Nephron progenitor cell (in vitro differentiated cells): ENCODE measurements around the gene EXOSC2.

ENCODE experiments used
- DNase-seq: peaks from one replicate; pipeline ENCODE4 v3.0.0; 2021
- H3K27ac Mint-ChIP-seq: 2 replicates; pipeline ENCODE4 v1.8.0; 2021; ENCODE audit warnings: mild to moderate bottlenecking, moderate library complexity, mixed read lengths
- H3K27me3 Mint-ChIP-seq: 2 replicates; pipeline ENCODE4 v1.8.0; 2021; ENCODE audit warnings: mild to moderate bottlenecking, low read depth, mixed read lengths; ENCODE audit not compliant: poor library complexity
- H3K36me3 Mint-ChIP-seq: 2 replicates; pipeline ENCODE4 v1.8.0; 2021; ENCODE audit warnings: low read depth, mixed read lengths
- H3K4me1 Mint-ChIP-seq: 2 replicates; pipeline ENCODE4 v1.8.0; 2021; ENCODE audit warnings: mixed read lengths
- H3K4me3 Mint-ChIP-seq: 2 replicates; pipeline ENCODE4 v1.8.0; 2021; ENCODE audit warnings: mild to moderate bottlenecking, moderate library complexity, mixed read lengths
- H3K9me3 Mint-ChIP-seq: 2 replicates; pipeline ENCODE4 v1.8.0; 2021; ENCODE audit warnings: mild to moderate bottlenecking, moderate library complexity, mixed read lengths
- CTCF ChIP-seq: fragments of 200-600 bp; sonication (generic); IDR thresholded peaks from 2 replicates; pipeline ENCODE4 v1.5.0; 2021; ENCODE audit warnings: antibody characterized with exemption

EXOSC2 gene

GRCh38 chr9:130659699-130660248, 33.8 kb upstream of the EXOSC2 start:
- H3K36me3 Mint-ChIP-seq = no peaks in the 10 kb centered on the region
- TF ChIP-seq CTCF = no peak
- no peak overlapping the region for H3K27ac Mint-ChIP-seq
- peak; percentile 42 for DNase-seq
- peaks cover 11% of the 10 kb centered on the region for H3K4me1 Mint-ChIP-seq
- peaks cover 26% of the 10 kb centered on the region for H3K9me3 Mint-ChIP-seq
- peaks cover 100% of the 10 kb centered on the region for H3K27me3 Mint-ChIP-seq
- peak overlapping the region; percentile 69 for H3K4me3 Mint-ChIP-seq

GRCh38 chr9:130660326-130660682, 33.3 kb upstream of the EXOSC2 start:
- no peak for TF ChIP-seq CTCF
- no peak for DNase-seq
- Mint-ChIP-seq H3K36me3 (no peaks in the 10 kb centered on the region), H3K4me1 (peaks cover 14% of the 10 kb centered on the region), H3K9me3 (peaks cover 26% of the 10 kb centered on the region), H3K4me3 (peak overlapping the region; percentile 62), H3K27me3 (peaks cover 100% of the 10 kb centered on the region), H3K27ac (no peak overlapping the region)

GRCh38 chr9:130660683-130661450, 32.7 kb upstream of the EXOSC2 start:
- H3K9me3 Mint-ChIP-seq = peaks cover 26% of the 10 kb centered on the region
- H3K4me3 Mint-ChIP-seq = peak overlapping the region; percentile 49
- TF ChIP-seq CTCF = no peak
- H3K27ac Mint-ChIP-seq = no peak overlapping the region
- no peaks in the 10 kb centered on the region for H3K36me3 Mint-ChIP-seq
- peaks cover 100% of the 10 kb centered on the region for H3K27me3 Mint-ChIP-seq
- peaks cover 19% of the 10 kb centered on the region for H3K4me1 Mint-ChIP-seq
- peak; percentile 67 for DNase-seq

- TF ChIP-seq CTCF = no peak
- peaks cover 100% of the 10 kb centered on the region for H3K27me3 Mint-ChIP-seq
- H3K27ac Mint-ChIP-seq = no peak overlapping the region
- H3K9me3 Mint-ChIP-seq = peaks cover 23% of the 10 kb centered on the region
- peaks cover 23% of the 10 kb centered on the region for H3K4me1 Mint-ChIP-seq
- H3K4me3 Mint-ChIP-seq = peak overlapping the region; percentile 36
- no peaks in the 10 kb centered on the region for H3K36me3 Mint-ChIP-seq
- DNase-seq = peak; percentile 37
Observed at GRCh38 chr9:130661451-130662098, 32.0 kb upstream of the EXOSC2 start.

GRCh38 chr9:130662099-130662969, 31.2 kb upstream of the EXOSC2 start:
- Mint-ChIP-seq H3K27me3 (peaks cover 100% of the 10 kb centered on the region), H3K27ac (no peak overlapping the region), H3K36me3 (no peaks in the 10 kb centered on the region), H3K4me3 (peak overlapping the region; percentile 59), H3K4me1 (peaks cover 23% of the 10 kb centered on the region), H3K9me3 (peaks cover 15% of the 10 kb centered on the region)
- peak; percentile 38 for DNase-seq
- TF ChIP-seq CTCF = no peak
